GM19351 (cell line): ENCODE measurements around the gene FAM131B.
"Not testable (repeated sequence)": the region's sequence is repeated elsewhere in the genome, so short reads cannot be mapped to it uniquely, and the experiment has no call there.

Experiments
- ATAC-seq: cut with Tn5 transposase; IDR thresholded peaks from one replicate; pipeline ENCODE4 v1.9.1; 2021; ENCODE audit warnings: mild to moderate bottlenecking, moderate library complexity; ENCODE audit not compliant: unreplicated experiment

FAM131B gene

DNA sequence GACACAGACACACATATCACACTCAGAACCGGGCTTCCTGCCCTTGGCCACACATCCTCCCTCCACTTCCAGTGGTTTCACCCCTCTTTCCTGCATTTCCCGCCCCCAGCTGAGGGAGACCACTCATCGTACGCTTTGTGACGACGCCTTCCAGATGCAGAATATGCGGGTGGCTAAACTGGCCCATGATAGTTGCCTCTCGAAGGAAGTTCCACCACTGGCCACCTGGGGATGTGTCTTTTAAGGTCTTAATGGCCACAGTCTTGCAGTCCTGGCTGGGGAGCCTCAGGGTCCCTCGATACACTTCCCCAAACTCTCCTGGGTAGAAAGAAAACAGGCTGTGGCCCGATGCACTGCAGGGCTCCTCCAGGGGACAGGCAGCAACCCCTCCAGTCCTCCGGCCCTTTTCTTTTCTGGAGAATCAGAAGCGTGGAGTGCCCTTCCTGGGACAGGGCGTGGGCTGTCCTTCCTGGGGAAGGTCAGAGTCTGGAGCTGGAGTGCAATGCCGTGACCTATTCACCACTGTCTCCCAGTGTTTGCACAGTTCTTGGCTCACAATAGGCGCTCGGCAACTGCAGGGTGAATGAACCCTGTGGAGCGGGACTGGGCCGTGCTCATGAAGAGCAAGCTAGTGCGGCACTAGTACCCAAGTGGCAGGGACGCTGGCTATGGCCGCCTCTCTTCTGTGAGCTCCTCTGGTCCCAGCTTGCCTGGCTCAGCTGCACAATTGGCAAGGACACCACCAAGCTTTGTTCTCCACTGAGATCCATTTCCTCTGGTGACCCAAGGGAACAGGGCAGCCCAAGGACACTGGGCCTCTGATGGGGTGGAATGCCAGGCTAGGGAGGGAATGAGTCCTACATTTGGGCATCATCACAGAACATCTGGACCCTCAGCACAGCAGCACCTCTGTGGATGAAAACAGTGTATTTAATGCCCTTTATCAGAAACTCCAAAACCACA, 33.0 kb upstream of the FAM131B start:
- peak; percentile 51 for ATAC-seq

DNA sequence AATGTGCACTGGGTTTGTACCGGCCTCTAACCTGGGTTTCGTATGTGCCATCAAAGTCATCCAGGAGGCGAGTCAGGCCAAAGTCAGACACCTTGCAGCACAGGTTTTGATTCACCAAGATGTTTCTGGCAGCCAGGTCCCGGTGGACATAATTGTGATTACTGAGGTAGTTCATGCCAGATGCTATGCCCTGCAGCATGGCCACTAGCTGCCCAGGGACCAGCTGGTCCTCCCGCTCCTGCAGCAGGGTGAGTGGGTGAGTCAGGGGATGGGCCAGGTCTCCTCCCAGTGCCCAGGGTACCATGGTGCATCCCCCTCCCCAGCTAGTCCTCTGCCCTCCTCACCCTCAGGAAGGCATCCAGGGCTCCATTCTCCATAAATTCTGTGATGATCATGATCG, 32.3 kb upstream of the FAM131B start:
- ATAC-seq = no peak

DNA sequence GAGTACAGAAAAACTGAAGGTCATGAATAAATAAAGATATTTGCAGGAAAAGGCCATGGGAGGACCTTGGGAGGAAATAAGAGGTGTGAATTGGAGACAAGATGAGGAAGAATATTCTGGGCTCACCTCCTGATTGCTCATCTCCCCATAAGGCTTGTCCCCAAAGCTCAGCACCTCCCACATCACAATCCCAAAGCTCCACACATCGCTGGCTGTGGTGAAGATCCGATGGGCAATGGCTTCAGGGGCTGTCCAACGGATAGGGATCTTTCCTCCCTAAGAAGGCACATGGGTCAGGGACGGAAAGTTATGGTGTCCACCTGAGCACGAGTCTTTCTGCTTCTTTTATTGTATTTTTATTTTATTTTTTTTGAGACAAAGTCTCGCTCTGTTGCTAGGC, 31.6 kb upstream of the FAM131B start:
- no peak for ATAC-seq

DNA sequence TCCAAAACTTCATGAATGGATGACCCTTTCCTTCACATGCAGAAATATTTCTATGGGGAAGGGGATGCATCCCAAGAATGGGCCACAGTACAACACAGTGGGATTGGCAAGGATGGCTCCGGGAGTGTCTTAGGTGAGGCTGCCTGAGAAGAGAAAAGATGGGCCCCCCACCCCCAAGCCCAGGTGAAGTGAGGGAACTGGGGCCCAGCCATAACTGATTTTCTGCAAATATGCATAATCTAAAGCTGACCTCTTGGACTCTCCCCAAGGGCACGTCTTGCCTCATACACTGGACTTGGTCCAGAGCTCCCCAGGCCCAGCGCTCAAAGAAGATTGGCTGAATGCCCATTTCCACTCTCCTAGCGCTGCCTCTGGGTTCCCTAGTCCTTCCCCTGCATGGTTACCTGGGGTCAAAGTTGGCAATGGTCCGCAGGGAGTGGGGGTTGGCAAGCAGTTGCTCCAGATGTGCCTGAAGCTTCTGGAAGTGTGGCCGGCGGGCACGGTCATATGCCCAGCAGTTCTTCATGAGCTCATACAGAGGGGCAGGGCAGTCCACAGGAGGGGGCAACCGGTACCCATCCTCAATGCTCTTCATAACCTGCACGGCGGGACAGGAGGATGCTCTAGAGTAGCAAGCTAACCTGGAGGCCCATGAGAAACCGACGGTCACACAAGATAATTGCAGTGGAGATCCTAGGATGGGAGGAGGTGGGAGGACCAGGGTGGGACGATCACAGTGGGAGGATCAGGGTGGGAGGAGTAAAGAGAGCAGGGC, 30.9 kb upstream of the FAM131B start:
- ATAC-seq = no peak

DNA sequence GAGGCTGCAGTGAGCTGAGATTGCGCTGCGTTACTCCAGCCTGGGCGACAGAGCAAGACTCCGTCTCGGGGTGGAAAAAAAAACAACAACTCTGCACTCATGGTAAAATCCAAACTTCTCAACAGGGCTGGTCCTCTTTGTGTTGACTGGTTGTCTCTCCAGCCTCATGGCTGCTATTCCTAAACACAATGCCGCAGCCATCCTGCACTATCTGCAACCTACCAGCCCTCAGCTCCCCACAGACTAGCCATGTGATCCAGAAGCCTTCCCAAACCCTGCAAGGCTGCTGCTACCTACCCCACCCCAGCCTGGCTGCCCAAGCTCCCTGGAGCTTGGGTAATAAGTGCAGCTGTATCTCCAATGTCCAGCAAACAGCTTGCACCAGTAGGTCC, 30.4 kb upstream of the FAM131B start:
- no peak for ATAC-seq

DNA sequence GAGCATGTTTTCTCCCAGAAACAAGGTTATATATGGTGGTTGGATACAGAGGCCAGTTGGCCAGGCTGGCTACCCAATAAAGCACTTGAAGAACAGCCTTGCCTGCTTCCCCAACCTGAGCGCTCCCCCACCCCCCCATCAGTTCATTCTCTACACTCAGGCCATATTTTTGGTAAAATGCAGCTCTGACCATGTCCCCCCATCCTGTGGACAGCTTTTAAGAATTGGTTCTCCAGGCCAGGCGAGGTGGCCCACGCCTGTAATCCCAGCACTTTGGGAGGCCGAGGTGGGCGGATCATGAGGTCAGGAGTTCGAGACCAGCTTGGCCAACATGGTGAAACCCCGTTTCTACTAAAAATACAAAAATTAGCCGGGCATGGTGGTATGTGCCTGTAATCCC, 29.9 kb upstream of the FAM131B start:
- not testable (repeated sequence) for ATAC-seq

DNA sequence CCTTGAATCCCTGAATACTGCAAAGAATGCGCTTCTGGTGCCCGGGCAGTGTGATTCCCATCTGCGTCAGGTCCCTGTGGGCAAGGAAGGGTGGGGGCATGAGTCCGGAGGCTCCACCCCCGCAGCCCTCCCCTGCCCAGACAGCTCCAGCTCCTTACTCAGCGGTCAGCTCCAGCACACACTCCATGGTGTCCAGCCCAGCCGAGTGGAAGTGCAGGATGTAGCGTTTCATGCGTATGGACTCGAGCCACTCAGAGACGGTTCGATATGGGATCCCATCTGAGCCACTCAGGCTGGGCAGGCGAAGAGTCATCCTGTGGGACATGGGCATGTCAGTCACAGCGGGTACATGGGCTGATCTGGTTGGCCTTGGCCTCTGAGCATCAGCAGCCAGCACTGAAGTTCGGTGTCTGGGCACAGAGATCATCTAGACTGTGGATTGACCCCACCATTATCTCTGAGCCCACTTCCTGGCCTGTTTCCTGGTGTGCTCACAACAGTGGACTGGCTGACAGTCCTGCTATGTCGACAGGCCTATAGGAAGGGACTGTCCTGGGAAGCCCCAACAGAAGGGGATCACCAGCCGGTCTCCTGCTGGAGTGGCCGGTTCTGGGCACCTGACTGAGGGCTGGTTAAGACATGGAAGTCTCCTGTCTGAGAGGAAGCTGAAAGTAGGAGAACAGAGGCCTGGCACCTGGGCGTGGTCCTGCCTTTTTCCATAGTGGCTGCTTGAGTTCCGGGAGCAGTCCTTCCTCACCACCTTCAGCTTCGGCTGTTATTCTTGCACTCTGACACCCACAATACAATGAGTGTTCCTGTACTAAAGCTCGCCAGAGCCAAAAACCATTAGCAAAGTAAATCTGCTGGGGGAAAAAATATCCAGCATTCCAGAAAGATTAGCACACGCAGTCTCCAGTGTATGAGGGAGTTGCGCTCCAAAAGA, 29.2 kb upstream of the FAM131B start:
- ATAC-seq = no peak

DNA sequence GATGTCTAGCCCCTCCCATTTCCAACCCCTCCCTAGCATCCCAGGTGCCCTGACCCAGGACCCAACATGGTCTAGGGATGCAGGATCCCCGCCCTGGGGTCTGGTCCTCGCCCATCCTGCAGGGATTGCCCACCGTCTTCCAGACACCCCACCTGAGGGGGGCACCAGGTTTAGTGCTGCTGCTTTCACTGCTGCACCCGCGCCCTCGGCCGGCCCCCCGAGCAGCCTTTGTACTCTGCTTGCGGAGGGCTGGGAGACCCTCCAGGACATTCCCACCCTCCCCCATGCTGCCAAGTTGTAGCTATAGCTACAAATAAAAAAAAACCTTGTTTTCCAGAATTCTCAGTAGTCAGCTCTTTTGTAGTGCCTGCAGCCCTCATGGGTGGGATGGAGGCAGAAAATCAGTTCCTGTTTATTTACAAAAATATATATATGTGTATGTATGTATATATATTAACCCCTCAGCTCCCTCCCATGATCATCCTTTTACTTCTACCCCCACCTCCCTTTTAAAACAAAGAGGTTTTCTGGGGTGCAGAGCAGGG, 28.3 kb upstream of the FAM131B start:
- ATAC-seq = no peak

DNA sequence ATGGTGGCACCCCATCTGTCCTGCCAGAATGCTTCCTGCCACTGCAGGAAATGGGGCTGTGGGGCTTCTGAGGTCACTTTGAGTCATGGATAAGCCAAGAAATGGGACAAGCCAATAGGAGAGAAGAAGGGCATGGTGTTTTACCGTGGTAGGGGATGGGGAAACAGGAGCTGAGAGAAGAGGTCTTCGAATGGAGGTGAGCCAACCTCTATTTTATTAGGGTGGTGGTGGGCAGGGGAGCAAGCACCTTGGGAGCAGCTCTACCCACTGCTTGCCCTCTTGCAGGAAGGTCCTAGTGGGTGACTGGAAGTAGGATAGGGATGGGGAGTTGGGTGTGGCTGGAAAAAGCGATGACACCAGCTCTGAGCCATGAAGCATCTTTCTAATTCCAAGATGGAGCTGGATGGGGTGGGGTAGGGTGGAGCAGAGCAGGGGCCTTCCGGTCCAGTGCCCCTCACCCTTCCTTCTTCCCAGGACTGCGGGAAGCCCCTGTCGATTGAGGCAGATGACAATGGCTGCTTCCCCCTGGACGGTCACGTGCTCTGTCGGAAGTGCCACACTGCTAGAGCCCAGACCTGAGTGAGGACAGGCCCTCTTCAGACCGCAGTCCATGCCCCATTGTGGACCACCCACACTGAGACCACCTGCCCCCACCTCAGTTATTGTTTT, 27.7 kb upstream of the FAM131B start:
- no peak for ATAC-seq

DNA sequence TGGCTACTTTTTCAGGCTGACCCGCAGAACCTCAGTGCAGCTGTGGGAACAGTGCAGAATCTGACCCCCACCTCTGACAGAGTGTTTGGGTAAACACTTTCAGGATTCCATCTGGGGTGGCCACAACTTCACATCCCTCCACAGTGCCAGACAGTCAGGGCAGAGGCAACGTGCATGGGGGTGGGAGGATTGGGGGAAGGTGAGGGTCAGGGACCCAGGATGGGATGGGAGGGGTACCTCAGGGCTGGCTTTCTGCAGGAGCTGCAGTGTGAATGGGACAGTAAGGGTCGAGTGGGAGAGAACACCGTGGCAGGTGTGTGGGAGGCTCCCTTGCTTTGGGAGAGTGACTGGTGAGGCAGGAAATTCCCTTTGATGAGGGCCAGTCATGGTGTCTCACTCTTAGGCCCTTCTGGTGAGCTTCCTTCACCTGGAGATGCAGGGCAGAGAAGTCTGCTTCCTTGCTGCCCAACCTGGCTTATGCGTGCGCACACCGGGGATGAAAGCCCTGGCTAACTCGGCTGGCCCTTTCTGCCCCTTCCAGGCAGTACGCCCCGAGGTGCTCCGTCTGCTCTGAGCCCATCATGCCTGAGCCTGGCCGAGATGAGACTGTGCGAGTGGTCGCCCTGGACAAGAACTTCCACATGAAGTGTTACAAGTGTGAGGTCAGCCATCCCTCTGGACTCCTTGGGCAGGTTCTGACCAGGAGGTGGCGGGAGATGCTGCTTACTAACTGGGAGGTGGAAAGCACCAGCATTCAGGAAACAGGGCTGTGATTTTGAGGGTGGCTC, 27.0 kb upstream of the FAM131B start:
- no peak for ATAC-seq

DNA sequence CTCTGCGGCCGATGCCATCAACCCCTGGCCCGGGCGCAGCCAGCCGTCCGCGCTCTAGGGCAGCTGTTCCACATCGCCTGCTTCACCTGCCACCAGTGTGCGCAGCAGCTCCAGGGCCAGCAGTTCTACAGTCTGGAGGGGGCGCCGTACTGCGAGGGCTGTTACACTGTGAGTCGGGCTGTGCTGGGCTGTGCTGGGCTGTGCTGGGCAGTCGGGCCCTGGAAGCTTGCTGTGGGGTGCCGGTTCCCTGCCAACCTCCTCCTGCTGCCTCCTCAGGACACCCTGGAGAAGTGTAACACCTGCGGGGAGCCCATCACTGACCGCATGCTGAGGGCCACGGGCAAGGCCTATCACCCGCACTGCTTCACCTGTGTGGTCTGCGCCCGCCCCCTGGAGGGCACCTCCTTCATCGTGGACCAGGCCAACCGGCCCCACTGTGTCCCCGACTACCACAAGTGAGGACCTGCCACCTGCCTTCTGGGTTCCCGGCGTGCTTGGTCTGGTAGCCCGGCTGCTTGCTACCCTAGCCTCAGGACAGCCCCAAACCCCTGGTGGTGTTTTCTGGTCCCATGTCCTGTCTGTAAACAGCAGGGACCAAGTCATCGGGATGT, 26.1 kb upstream of the FAM131B start:
- ATAC-seq = no peak

DNA sequence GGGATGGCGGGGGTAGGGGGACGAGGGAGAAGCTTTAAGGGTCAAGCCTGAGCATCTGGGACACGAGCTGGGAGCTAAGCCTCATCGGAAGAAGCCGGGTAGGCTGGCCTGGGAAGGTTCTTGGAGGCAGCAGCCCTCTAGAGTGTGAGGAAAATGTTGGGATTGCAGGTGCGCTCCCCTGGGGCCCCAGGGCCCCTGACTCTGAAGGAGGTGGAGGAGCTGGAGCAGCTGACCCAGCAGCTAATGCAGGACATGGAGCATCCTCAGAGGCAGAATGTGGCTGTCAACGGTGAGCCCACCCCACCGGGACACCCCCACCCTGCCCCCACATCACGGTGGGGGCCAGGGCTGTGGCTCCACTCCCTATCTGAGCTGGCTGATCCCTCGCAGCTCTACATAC, 25.5 kb upstream of the FAM131B start:
- no peak for ATAC-seq

DNA sequence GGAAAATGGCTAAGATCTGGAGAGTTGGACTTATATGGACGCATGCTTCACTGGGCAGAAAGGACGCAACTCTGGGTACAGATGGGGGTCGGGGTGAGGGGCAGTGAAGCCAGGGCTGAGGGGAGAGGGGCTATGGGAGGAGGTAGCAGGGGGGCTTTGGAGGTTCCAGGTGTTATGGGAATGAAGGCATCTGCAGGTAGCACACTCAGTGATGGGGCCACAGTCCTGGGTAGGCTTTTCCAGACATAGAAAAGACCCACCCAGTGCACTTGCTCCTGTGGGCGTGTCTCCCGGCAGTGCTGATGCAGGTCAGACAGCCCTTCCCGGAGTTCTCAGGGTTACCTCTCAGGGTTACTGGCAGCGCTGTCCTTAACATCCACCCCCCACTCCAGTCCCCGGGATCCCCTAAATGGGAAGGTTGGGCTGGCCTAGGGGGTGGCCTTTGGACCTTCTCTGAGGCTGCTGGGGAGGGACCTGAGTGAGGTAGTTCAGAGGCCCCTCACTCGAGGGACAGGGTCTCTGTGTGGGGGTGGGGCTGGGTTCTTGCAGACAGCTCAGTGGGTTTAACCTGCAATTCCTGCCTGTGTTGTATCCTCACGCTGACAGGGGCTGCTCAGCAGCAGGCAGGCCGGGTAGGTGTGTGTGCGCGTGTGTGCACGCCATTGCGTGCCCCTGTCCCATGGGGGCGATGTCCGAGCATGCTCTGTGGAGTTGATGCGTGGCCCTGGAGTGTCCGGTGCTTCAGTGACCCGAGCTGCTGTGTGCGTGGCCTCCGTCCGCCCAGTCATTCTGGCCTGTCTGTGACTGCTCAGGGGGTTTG, 24.9 kb upstream of the FAM131B start:
- ATAC-seq = no peak

DNA sequence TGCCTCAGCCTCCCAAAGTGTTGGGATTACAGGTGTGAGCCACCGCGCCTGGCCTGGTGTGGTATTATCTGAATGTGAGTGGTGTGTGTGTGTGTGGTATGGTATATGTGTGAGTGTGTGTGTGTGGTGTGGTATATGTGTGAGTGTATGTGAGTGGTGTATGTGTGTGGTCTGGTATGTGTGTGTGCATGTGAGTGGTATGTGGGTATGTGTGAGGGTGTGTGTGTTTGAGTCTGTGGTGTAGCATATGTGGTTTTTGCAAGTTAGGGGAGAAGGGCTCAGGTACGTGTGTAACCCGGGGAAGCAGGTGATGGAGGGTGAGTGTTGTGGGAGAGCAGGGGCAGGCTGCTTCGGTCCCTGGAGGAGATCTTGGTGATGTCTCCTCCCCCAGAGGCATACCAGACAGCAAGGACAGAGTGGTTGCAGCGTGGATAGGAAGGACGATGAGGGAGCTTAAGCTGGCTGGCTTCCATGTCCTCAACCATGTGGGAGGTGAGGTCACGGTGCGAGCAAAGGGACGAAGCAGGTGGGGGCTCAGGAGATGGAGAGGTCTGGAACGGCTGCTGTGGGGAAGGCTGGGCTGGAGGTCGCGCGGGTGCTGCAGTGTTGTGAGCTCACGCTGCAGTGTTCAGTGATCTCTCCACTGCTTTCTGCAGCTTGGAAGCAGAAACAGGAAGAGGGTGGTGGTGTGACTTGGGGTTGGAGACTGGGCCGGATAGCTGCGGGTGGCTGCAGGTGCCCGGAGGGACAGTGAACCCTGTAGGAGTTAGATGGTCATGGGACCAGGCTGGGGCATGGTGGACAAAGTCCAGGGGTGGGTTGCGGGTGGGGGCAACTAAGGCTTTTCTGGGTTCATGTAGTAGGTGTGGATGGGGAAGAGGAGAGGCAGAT, 23.6 kb upstream of the FAM131B start:
- no peak for ATAC-seq

DNA sequence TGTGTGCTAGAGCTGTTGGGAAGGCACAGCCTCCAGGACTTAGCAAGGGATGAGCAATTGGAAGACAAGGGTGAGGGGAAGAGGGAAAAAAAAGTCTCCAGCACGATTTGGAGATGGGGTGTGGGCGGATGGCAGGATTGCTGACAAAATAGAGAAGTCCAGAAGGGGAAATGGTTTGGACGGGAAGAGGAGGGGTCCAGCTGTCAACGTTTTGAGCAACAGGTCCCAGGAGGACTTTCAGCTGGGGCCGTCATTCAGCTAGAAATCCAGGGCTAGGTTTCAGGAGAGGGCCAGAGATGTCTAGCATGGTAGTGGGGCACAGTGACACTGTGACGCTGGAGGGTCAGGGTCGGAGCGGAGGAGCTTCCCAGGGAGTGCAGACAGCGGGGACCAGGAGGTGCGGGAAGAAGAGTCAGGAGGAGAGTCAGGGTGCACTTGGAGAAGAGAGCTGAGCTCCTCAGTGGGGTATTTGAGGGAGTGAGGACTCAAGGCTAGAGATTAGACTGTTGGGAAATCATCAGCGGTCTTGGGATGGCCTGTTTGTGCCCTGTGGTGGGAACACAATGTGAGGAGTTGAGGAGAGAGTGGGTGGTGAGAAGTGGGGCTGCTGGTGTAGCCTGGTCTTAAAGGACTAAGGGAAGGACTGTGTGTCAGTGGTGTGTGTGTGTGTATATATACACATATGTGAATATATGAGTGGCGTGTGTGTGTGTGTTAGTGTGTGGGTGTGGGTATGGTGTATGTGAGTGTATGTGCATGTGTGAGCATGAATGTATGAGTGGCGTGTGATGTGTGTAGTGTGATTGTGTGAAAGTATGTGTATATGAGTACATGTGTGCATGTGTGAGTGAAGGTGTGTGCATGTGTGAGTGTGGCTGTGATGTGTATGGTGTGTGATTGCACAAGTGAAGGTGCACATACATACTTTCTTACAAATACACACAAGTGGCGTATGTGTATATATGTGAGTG, 22.4 kb upstream of the FAM131B start:
- no peak for ATAC-seq

DNA sequence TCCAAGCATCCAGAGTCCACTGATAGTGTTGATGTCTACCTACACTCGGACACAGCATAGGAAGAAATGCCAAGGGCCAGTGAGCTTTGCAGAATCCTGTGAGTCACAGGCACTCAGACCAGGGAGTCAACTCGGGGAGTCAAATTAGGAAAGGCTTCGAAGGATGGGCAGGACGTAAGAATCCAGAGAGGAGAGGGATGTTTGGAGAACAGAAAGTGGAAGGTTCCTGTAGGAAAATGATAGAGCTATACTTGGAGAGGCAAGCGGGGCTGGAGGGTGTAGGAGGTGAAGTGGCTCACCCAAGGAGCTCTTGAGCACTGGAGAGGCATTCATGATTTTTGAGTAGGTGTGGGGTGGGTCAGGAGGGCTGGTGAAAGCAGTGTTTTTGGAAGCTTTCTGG, 21.6 kb upstream of the FAM131B start:
- no peak for ATAC-seq
